IPS-15b (cell line): ENCODE measurements around the gene PMFBP1.

Experiments
- H3K27me3 ChIP-seq: one replicate; pipeline ENCODE4 v1.6.1; 2013; ENCODE audit warnings: low read length; ENCODE audit not compliant: control insufficient read depth, insufficient read depth
- H3K36me3 ChIP-seq: one replicate; pipeline ENCODE4 v1.6.1; 2013; ENCODE audit warnings: low read length; ENCODE audit not compliant: control insufficient read depth, insufficient read depth
- H3K4me1 ChIP-seq: one replicate; pipeline ENCODE4 v1.6.1; 2013; ENCODE audit warnings: mild to moderate bottlenecking, low read length; ENCODE audit not compliant: control insufficient read depth, insufficient read depth
- H3K4me3 ChIP-seq: one replicate; pipeline ENCODE4 v1.5.1; 2013; ENCODE audit warnings: low read depth, low read length
- H3K9ac ChIP-seq: one replicate; pipeline ENCODE4 v1.6.1; 2013; ENCODE audit warnings: low read depth, mild to moderate bottlenecking, low read length
- H3K9me3 ChIP-seq: one replicate; pipeline ENCODE4 v1.6.1; 2013; ENCODE audit warnings: mild to moderate bottlenecking, low read length; ENCODE audit not compliant: control insufficient read depth, insufficient read depth

PMFBP1 gene

DNA sequence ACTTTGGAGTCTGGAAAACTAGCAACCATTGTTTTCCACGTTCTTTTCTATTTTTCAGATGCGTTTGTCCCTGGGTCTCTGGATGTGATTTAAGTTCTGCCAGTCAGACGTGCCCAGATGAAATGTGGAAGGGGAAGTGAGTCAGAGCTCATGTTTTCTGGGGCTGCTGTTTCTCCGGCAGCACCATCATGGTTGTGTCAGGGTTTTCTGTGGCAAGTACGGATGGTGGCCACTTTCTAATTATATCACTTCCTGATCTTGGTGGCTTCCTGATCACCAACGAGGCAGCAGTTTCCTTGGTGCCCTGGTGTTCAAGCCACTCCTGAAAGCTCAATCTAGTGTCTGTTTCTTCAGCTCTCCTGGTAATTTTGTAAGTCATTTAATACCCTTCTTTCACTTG, 31.4 kb upstream of the PMFBP1 start:
- Histone ChIP-seq H3K9me3 (no peaks in the 10 kb centered on the region), H3K9ac (no peak overlapping the region), H3K27me3 (no peaks in the 10 kb centered on the region), H3K4me3 (no peak overlapping the region), H3K36me3 (no peaks in the 10 kb centered on the region), H3K4me1 (peaks cover 5% of the 10 kb centered on the region)

DNA sequence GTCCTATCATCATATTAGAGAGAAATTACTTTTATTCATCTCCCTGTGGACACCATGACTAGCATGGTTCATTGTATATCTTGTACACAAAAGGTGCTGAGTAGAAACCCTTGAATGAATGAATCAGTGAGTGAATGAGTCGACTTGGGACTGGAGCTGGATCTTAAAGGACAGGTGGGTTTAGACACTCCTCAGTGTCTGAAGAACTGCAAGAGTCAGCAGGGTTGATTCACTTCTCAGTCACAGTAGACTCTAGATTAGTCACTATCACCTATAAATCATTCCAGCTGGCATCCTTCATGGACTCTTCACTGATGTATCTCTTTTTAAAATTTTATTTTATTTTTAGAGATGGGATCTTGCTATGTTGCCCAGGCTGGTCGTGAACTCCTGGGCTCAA, 30.1 kb upstream of the PMFBP1 start:
- H3K4me3 ChIP-seq: no peak overlapping the region
- no peaks in the 10 kb centered on the region for H3K9me3 ChIP-seq
- H3K27me3 ChIP-seq: no peaks in the 10 kb centered on the region
- peaks cover 5% of the 10 kb centered on the region for H3K4me1 ChIP-seq
- H3K36me3 ChIP-seq: no peaks in the 10 kb centered on the region
- H3K9ac ChIP-seq: no peak overlapping the region

DNA sequence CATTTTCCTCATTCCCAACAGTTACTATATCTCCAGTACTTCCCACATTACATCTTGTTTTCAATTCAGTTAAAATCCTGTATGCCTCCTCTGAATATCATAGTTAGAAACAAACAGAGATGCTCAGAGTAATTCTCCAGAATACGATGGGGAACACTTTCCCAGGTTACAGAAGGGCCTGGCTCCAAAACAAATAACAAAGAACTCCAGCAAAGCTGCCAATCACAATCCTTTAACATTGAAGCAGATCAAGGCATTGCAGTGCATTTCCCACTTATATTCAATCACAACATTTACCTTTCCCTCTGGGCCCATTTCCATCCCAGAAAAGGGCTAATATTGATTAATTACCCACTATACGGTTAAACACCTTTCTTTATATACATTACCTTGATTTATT, 29.4 kb upstream of the PMFBP1 start:
- Histone ChIP-seq H3K27me3 (no peaks in the 10 kb centered on the region), H3K4me1 (peaks cover 1% of the 10 kb centered on the region), H3K9me3 (no peaks in the 10 kb centered on the region), H3K4me3 (no peak overlapping the region), H3K36me3 (no peaks in the 10 kb centered on the region), H3K9ac (no peak overlapping the region)

DNA sequence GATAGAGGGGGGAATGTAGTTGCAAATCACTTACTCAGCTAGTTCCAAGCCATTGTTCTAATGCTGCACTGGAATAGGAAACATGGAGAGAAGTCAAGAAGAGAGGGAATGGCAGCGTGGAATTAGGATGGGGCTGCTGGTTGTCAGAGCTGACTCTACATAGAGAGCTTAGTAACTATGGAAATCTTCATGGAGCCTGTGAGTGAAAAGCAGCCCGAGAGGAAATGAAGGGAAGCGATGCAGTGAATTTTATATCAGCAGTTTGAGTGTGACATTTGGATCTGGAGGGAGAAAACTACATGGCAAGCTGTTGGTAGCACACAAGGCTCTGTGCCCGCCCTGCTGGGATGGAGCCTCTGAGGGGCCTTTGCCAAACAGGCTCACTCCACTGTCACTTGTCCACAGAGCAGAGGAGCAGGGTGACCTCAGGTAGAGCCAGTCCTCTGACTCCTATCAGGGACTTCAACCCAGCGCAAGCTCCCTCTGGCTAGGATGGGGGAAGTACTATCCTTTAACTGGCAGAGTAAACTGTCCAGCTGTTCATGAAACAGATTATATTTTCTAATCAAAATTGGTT, 27.9 kb upstream of the PMFBP1 start:
- H3K4me3 ChIP-seq: no peak overlapping the region
- H3K27me3 ChIP-seq: no peaks in the 10 kb centered on the region
- no peaks in the 10 kb centered on the region for H3K4me1 ChIP-seq

DNA sequence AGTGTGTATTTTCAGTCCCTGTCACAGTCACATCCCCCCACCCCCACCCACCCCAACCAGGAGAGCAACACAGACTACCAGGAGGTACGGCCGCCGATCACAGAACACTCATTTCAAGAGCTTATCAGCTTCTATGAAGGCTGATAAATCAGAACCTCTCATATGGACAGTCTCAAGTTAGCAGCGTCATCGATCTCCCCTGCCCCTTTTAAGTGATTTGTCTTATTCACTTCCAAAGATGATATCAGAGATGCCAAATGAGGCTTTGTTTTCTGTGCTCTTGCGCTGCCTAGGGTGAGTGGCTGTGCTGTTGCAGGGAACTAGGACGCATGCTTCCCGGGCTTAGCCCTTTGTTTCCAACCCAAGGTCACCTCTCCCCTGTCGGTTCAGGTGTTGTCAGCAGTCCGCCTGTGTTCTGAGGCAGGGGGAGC, 26.8 kb upstream of the PMFBP1 start:
- no peak overlapping the region for H3K9ac ChIP-seq
- no peak overlapping the region for H3K4me3 ChIP-seq
- no peaks in the 10 kb centered on the region for H3K36me3 ChIP-seq
- H3K4me1 ChIP-seq: no peaks in the 10 kb centered on the region
- no peaks in the 10 kb centered on the region for H3K27me3 ChIP-seq
- H3K9me3 ChIP-seq: no peaks in the 10 kb centered on the region

More for the DNA sequence above, 27.9 kb upstream of the PMFBP1 start:
- Histone ChIP-seq H3K9ac (no peak overlapping the region), H3K9me3 (no peaks in the 10 kb centered on the region), H3K36me3 (no peaks in the 10 kb centered on the region)

DNA sequence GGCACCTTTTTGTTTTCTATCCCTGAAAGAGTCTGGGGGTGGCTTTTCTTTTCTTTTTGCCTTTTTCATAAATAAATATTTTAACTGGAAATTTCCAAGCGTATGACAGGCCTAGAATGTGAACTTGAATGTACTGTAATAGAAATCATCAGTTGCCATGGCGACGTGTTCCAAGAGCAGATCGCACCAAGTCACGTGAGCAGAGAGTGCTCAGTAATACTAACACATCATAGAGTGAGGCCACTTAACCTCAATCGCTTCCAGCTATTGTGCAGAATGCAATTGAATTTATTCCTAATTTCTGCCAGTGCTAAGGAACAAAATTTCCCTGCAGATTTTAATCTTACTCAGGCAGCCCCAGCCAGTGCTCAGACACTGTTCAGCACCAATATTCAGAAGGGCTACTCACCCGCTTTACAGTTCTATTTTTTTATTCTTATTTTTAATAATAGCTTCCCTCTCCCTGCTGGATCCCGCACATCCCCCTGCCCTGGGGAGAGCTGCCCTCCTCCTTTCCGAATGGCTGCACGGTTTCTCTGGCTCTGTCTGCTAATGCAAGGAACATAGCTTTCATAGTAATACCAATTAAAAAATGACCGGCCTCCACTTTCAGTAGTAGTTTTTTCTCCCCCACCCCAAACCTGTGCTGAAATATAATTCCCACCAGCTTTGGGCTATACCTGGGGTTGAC, 26.2 kb upstream of the PMFBP1 start:
- no peak overlapping the region for H3K4me3 ChIP-seq
- no peak overlapping the region for H3K9ac ChIP-seq
- no peaks in the 10 kb centered on the region for H3K36me3 ChIP-seq
- H3K27me3 ChIP-seq: no peaks in the 10 kb centered on the region
- no peaks in the 10 kb centered on the region for H3K4me1 ChIP-seq
- no peaks in the 10 kb centered on the region for H3K9me3 ChIP-seq

DNA sequence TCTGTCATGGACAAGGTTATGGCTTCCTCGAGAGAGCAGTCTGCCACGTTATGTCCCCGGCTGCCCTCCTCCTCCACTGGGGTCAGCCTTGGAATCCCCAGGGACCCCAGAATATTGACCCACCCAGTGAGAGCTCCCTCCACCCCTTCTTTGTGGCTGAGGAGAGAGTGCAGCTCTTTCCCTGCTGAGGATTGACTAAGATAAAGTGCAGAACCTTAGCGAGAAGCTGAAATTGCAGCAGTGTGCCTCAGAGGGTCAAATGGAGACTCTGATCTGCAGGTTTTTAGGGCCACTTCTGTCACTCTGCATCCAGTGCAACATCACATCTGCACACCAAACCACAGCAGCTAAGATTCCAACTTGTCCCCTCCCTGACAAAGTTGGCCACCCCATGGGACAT, 25.6 kb upstream of the PMFBP1 start:
- H3K9ac ChIP-seq: no peak overlapping the region
- H3K27me3 ChIP-seq: no peaks in the 10 kb centered on the region
- H3K4me1 ChIP-seq: no peaks in the 10 kb centered on the region
- H3K9me3 ChIP-seq: no peaks in the 10 kb centered on the region
- no peaks in the 10 kb centered on the region for H3K36me3 ChIP-seq
- no peak overlapping the region for H3K4me3 ChIP-seq

DNA sequence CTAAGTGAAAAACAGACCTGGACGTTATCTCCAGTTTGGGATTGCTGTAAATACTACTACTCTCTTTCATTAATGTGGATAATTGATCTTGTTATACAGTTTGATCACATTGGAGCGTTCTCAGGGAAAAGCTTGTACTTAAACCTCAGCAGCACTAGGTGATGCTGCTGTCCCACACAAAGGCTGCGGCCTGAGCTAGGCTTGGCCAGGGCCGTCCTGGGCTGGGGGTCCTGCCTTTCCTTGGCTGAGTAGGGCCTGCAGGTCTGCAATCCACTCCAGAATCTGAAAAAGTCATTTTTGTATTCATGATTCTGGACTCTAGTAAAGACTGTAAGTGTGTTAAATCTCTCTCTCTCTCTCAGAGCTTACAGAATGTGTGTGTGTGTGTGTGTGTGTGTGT, 23.7 kb upstream of the PMFBP1 start:
- no peaks in the 10 kb centered on the region for H3K27me3 ChIP-seq
- H3K4me3 ChIP-seq: no peak overlapping the region
- no peak overlapping the region for H3K9ac ChIP-seq
- H3K9me3 ChIP-seq: no peaks in the 10 kb centered on the region
- no peaks in the 10 kb centered on the region for H3K36me3 ChIP-seq
- no peaks in the 10 kb centered on the region for H3K4me1 ChIP-seq

DNA sequence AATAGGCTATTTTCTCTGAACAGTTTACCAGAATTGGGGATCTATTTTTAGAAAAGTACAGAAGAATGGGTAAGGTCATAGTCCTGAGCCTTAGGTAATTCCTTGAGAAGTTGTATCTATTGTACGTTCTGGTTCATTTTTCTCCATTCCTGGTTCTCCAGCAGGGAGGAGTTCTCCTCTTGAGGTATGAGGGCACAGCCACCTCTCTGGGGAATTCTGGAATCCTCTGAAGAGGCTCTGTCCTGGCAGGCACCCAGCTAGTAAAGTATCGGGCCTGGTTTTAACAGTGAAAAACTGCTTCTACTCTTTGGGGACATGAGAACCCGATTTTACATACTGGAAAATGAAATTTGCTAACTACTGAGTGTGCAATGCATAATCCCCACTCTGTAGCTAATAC, 19.6 kb upstream of the PMFBP1 start:
- Histone ChIP-seq H3K9me3 (no peaks in the 10 kb centered on the region), H3K9ac (no peak overlapping the region), H3K27me3 (no peaks in the 10 kb centered on the region), H3K4me1 (no peaks in the 10 kb centered on the region), H3K4me3 (no peak overlapping the region), H3K36me3 (no peaks in the 10 kb centered on the region)

DNA sequence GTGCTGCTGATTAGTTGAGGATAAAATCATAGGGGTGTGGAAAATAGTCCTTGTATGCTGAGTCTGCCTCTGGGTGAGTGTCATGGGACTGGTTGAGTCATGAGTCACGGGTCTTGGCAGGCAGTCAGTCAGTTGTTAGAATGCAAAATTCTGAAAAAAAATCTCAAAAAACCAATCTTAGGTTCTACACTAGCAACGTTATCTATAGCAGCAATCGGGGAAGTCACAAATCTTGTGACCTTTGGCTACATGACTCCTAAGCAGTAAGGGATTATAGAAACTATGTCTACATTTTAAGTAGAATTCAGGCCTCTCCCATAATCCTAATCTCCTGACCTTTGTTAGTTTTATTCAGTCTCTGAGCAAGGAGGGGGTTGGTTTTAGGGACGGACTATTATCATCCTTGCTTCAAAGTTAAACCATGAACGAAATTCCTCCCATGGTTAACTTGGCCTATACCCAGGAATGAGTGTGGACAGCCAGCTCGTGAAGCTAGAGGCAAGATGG, 18.0 kb upstream of the PMFBP1 start:
- H3K4me1 ChIP-seq: no peaks in the 10 kb centered on the region
- no peaks in the 10 kb centered on the region for H3K27me3 ChIP-seq
- no peaks in the 10 kb centered on the region for H3K9me3 ChIP-seq
- no peak overlapping the region for H3K9ac ChIP-seq
- no peaks in the 10 kb centered on the region for H3K36me3 ChIP-seq
- H3K4me3 ChIP-seq: no peak overlapping the region

DNA sequence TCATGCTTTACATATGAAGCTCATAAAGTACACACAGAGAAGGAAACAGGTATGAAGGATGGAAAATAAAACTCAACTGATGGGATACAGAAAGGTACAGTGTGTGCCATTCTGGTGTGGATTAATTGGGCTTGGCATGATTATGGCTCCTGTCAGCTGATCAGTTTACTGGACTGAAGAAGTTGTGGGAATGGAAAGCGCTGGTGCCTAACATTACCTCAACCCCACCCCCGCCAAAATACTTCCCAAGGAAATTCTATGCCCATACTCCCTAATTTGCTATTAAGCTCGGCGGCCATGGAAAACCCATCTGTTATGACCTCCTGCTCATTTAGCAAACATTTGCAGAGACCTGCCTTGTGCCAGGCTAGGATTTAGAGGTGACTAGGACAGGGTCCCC, 16.6 kb upstream of the PMFBP1 start:
- Histone ChIP-seq H3K4me3 (no peak overlapping the region), H3K36me3 (no peaks in the 10 kb centered on the region), H3K27me3 (no peaks in the 10 kb centered on the region), H3K9ac (no peak overlapping the region), H3K4me1 (no peaks in the 10 kb centered on the region), H3K9me3 (no peaks in the 10 kb centered on the region)

DNA sequence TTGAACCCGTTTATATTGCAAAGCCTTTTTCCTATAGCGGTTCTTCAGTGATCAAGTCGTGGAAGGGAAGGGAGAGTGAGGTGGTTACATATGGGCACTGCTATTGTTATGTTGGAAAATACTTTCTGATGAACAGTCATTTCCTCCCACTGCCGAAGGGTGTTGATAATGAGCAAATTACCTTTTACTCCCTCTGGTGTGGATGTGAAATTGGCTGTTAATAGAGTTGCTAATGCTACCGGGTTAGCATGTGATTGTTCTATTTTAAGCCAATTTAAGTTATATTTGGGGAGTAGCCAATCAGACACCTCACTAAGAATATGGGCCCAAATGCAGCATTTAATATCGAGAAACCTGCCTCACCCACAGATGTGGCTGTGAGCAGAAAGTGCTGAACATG, 15.6 kb upstream of the PMFBP1 start:
- Histone ChIP-seq H3K9me3 (no peaks in the 10 kb centered on the region), H3K36me3 (no peaks in the 10 kb centered on the region), H3K9ac (no peak overlapping the region), H3K4me3 (no peak overlapping the region), H3K4me1 (no peaks in the 10 kb centered on the region), H3K27me3 (no peaks in the 10 kb centered on the region)
